NT2/D1 (cell line): ENCODE data around the gene PRIMA1.

Experiments
- DNase-seq: peaks from one replicate; pipeline ENCODE4 v3.0.0-alpha.2; 2011; ENCODE audit warnings: low read depth, low spot score
- H3K27me3 ChIP-seq: 2 replicates; pipeline ENCODE4 v1.6.0; 2011; ENCODE audit warnings: mild to moderate bottlenecking; ENCODE audit not compliant: insufficient read length, insufficient read depth
- H3K36me3 ChIP-seq: 2 replicates; pipeline ENCODE4 v1.6.1; 2011; ENCODE audit warnings: mild to moderate bottlenecking, low read length, mixed read lengths; ENCODE audit not compliant: insufficient read depth, insufficient read length
- H3K4me1 ChIP-seq: 2 replicates; pipeline ENCODE4 v1.5.1; 2011; ENCODE audit not compliant: insufficient read depth, insufficient read length
- H3K4me3 ChIP-seq: 2 replicates; pipeline ENCODE4 v1.5.1; 2011; ENCODE audit warnings: low read depth; ENCODE audit not compliant: insufficient read length
- H3K9ac ChIP-seq: 2 replicates; pipeline ENCODE4 v1.6.0; 2011; ENCODE audit warnings: low read depth; ENCODE audit not compliant: insufficient read length
- H3K9me3 ChIP-seq: 2 replicates; pipeline ENCODE4 v1.5.1; 2011; ENCODE audit warnings: mild to moderate bottlenecking, low read length; ENCODE audit not compliant: insufficient read depth
- SUZ12 ChIP-seq: IDR thresholded peaks from 2 replicates; pipeline ENCODE4 v1.6.1; 2011; ENCODE audit not compliant: insufficient read length, insufficient read depth; ENCODE audit errors: extremely low read depth
- YY1 ChIP-seq: IDR thresholded peaks from 2 replicates; pipeline ENCODE4 v1.6.1; 2011; ENCODE audit not compliant: insufficient read length, insufficient read depth
- ZNF274 ChIP-seq: IDR thresholded peaks from 2 replicates; pipeline ENCODE4 v1.6.1; 2011; ENCODE audit warnings: mild to moderate bottlenecking, low read depth, low read length

Gene PRIMA1

GRCh38 chr14:93793555-93794324, 5.5 kb upstream of the PRIMA1 start:
- no peak overlapping the region for H3K9ac ChIP-seq
- H3K9me3 ChIP-seq: no peaks in the 10 kb centered on the region
- no peak overlapping the region for H3K4me3 ChIP-seq
- TF ChIP-seq SUZ12: no peak
- no peak for TF ChIP-seq ZNF274
- no peak for TF ChIP-seq YY1
- no peak for DNase-seq
- H3K27me3 ChIP-seq: no peaks in the 10 kb centered on the region
- no peaks in the 10 kb centered on the region for H3K4me1 ChIP-seq
- no peaks in the 10 kb centered on the region for H3K36me3 ChIP-seq

- H3K9me3 ChIP-seq: no peaks in the 10 kb centered on the region
- no peaks in the 10 kb centered on the region for H3K4me1 ChIP-seq
- H3K9ac ChIP-seq: no peak overlapping the region
- no peaks in the 10 kb centered on the region for H3K36me3 ChIP-seq
- no peak overlapping the region for H3K4me3 ChIP-seq
- H3K27me3 ChIP-seq: peaks cover 9% of the 10 kb centered on the region
- TF ChIP-seq ZNF274: no peak
- no peak for TF ChIP-seq YY1
- TF ChIP-seq SUZ12: no peak
- DNase-seq: no peak
Measured at GRCh38 chr14:93792391-93792790, 4.1 kb upstream of the PRIMA1 start.

- no peak for DNase-seq
- H3K9ac ChIP-seq: no peak overlapping the region
- H3K36me3 ChIP-seq: no peaks in the 10 kb centered on the region
- no peaks in the 10 kb centered on the region for H3K4me1 ChIP-seq
- TF ChIP-seq SUZ12 (no peak), ZNF274 (no peak), YY1 (no peak)
- no peak overlapping the region for H3K4me3 ChIP-seq
- no peaks in the 10 kb centered on the region for H3K9me3 ChIP-seq
- H3K27me3 ChIP-seq: peaks cover 19% of the 10 kb centered on the region
Measured at GRCh38 chr14:93790966-93791365, 2.7 kb upstream of the PRIMA1 start.

- Histone ChIP-seq H3K36me3 (no peaks in the 10 kb centered on the region), H3K9ac (peak overlapping the region; percentile 83), H3K4me3 (peak overlapping the region; percentile 51), H3K4me1 (no peaks in the 10 kb centered on the region), H3K27me3 (peaks cover 19% of the 10 kb centered on the region), H3K9me3 (no peaks in the 10 kb centered on the region)
- DNase-seq: no peak
- no peak for TF ChIP-seq SUZ12
Measured at GRCh38 chr14:93789228-93790130, 1.2 kb upstream of the PRIMA1 start.

GRCh38 chr14:93788543-93789227, 400 bp upstream of the PRIMA1 start:
- Histone ChIP-seq H3K36me3 (no peaks in the 10 kb centered on the region), H3K9ac (peak overlapping the region; percentile 83), H3K4me3 (peak overlapping the region; percentile 62), H3K4me1 (no peaks in the 10 kb centered on the region), H3K27me3 (peaks cover 19% of the 10 kb centered on the region), H3K9me3 (no peaks in the 10 kb centered on the region)
- DNase-seq: peak; percentile 25
- TF ChIP-seq SUZ12: no peak
- no peak for TF ChIP-seq YY1
- no peak for TF ChIP-seq ZNF274

GRCh38 chr14:93787465-93788292, 606 bp downstream of the PRIMA1 start:
- Histone ChIP-seq H3K27me3 (peaks cover 19% of the 10 kb centered on the region), H3K36me3 (no peaks in the 10 kb centered on the region), H3K9ac (peak overlapping the region; percentile 83), H3K4me3 (peak overlapping the region; percentile 62), H3K4me1 (no peaks in the 10 kb centered on the region), H3K9me3 (no peaks in the 10 kb centered on the region)
- no peak for TF ChIP-seq ZNF274
- no peak for TF ChIP-seq YY1
- no peak for TF ChIP-seq SUZ12
- DNase-seq: no peak
